Chondrocyte (in vitro differentiated cells): Measurements from ENCODE around the gene RAB28. TPM values are rescaled to one million over a fixed set of nuclear protein-coding genes. Genes with fewer than 3 reads are reported as not detected.

Source experiments
- DNase-seq: peaks from one replicate; pipeline ENCODE4 v3.0.0; 2021; ENCODE audit warnings: mixed read lengths, low spot score
- H3K27ac Mint-ChIP-seq: one replicate; pipeline ENCODE4 v1.8.0; 2021; ENCODE audit warnings: mild to moderate bottlenecking, moderate library complexity, mixed read lengths; ENCODE audit not compliant: unreplicated experiment
- H3K27me3 Mint-ChIP-seq: 2 replicates; pipeline ENCODE4 v1.8.0; 2021; ENCODE audit warnings: low read depth, mixed read lengths
- H3K36me3 Mint-ChIP-seq: 2 replicates; pipeline ENCODE4 v1.8.0; 2021; ENCODE audit warnings: low read depth, mixed read lengths
- H3K4me1 Mint-ChIP-seq: 2 replicates; pipeline ENCODE4 v1.8.0; 2021; ENCODE audit warnings: low read depth, mild to moderate bottlenecking, mixed read lengths
- H3K4me3 Mint-ChIP-seq: one replicate; pipeline ENCODE4 v1.8.0; 2021; ENCODE audit warnings: mild to moderate bottlenecking, moderate library complexity, mixed read lengths; ENCODE audit not compliant: unreplicated experiment
- H3K9me3 Mint-ChIP-seq: 2 replicates; pipeline ENCODE4 v1.8.0; 2021; ENCODE audit warnings: low read depth, mixed read lengths
- total RNA-seq: library from RNA; stranded (reverse); gene quantifications from 3 replicates; pipeline ENCODE4 v1.2.1, GENCODE V29; 2021
- TF ChIP-seq, protein P1 (sequence below): fragments of 200-600 bp; sonication (generic); IDR thresholded peaks from 2 replicates; pipeline ENCODE4 v1.5.0; 2021; ENCODE audit warnings: antibody characterized with exemption, mild to moderate bottlenecking, moderate library complexity

The RAB28 gene
- total RNA-seq, 1 donor from 2014 or later = 11.3 TPM

DNA sequence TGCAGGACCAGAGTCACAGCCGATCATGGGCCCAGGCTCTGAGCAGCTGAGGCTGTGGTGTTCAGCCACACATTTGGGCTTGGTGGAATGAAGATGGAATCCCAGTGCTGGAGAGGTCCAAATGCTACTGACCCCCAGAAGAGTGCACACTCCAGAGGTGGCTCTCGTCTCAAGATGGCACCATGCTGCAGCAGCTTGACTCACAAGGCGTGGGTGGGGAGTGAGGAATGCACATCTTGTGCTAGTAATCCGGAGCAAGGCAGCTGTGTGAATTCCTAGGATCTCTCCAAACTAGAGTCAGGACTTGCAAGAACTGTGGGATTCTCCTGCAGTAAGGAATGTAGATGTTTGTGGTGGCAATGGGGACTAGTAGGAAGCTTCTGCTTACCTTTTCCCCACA, 28.7 kb downstream of the RAB28 start:
- H3K27me3 Mint-ChIP-seq = no peaks in the 10 kb centered on the region
- TF ChIP-seq, protein P1, sequence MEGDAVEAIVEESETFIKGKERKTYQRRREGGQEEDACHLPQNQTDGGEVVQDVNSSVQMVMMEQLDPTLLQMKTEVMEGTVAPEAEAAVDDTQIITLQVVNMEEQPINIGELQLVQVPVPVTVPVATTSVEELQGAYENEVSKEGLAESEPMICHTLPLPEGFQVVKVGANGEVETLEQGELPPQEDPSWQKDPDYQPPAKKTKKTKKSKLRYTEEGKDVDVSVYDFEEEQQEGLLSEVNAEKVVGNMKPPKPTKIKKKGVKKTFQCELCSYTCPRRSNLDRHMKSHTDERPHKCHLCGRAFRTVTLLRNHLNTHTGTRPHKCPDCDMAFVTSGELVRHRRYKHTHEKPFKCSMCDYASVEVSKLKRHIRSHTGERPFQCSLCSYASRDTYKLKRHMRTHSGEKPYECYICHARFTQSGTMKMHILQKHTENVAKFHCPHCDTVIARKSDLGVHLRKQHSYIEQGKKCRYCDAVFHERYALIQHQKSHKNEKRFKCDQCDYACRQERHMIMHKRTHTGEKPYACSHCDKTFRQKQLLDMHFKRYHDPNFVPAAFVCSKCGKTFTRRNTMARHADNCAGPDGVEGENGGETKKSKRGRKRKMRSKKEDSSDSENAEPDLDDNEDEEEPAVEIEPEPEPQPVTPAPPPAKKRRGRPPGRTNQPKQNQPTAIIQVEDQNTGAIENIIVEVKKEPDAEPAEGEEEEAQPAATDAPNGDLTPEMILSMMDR = no peak
- H3K4me1 Mint-ChIP-seq = no peaks in the 10 kb centered on the region
- H3K27ac Mint-ChIP-seq = no peak overlapping the region
- peaks cover 18% of the 10 kb centered on the region for H3K36me3 Mint-ChIP-seq
- no peak for DNase-seq
- peaks cover 3% of the 10 kb centered on the region for H3K9me3 Mint-ChIP-seq
- no peak overlapping the region for H3K4me3 Mint-ChIP-seq

- Mint-ChIP-seq H3K4me3 (no peak overlapping the region), H3K27me3 (no peaks in the 10 kb centered on the region), H3K9me3 (peaks cover 3% of the 10 kb centered on the region), H3K27ac (no peak overlapping the region), H3K36me3 (peaks cover 18% of the 10 kb centered on the region), H3K4me1 (no peaks in the 10 kb centered on the region)
- TF ChIP-seq, protein P1 = no peak
- DNase-seq = no peak
Observed at GRCh38 chr4:13454786-13455185, 29.4 kb downstream of the RAB28 start.

DNA sequence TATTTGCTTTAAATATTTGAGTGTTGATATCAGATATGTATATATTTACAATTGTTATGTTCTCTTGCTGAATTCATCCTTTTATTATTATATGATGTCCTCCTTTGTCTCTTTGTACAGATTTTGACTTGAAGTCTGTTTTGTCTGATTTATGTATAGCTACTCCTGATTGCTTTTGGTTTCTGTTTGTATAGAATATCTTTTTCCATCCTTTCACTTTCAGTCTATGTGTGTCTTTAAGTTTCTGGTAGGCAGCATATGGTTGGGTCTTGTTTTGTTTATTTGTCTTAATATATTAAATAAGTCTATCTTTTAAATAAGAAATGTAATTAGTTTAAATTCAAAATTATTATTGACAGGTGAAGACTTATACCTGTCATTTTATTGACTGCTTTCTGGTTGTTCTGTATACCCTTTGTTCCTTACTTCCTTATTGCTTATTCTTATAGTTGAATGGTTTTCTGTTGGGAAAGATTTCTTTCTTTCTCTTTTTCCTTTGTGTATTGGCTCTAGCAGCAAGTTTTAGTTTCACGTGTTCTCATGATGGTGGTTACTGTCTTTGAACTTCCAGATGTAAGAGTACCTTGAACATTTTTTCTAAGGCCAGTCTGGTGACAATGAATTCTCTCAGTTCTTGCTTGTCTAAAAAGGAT, 31.1 kb downstream of the RAB28 start:
- no peaks in the 10 kb centered on the region for H3K4me1 Mint-ChIP-seq
- no peak for DNase-seq
- H3K36me3 Mint-ChIP-seq = peaks cover 15% of the 10 kb centered on the region
- no peak overlapping the region for H3K4me3 Mint-ChIP-seq
- H3K27ac Mint-ChIP-seq = no peak overlapping the region
- H3K27me3 Mint-ChIP-seq = no peaks in the 10 kb centered on the region
- peaks cover 3% of the 10 kb centered on the region for H3K9me3 Mint-ChIP-seq
- TF ChIP-seq, protein P1 = no peak

- H3K9me3 Mint-ChIP-seq = peaks cover 3% of the 10 kb centered on the region
- no peak overlapping the region for H3K27ac Mint-ChIP-seq
Observed at GRCh38 chr4:13449590-13449989, 34.5 kb downstream of the RAB28 start.

GRCh38 chr4:13445841-13446790, 38.0 kb downstream of the RAB28 start:
- H3K36me3 Mint-ChIP-seq = peaks cover 3% of the 10 kb centered on the region
- no peak overlapping the region for H3K27ac Mint-ChIP-seq
- H3K4me1 Mint-ChIP-seq = peaks cover 6% of the 10 kb centered on the region
- H3K9me3 Mint-ChIP-seq = no peaks in the 10 kb centered on the region
- no peak overlapping the region for H3K4me3 Mint-ChIP-seq
- DNase-seq = no peak
- TF ChIP-seq, protein P1 = no peak
- H3K27me3 Mint-ChIP-seq = no peaks in the 10 kb centered on the region

More at GRCh38 chr4:13449590-13449989, 34.5 kb downstream of the RAB28 start:
- H3K4me1 Mint-ChIP-seq = no peaks in the 10 kb centered on the region
- no peak for DNase-seq
- no peak overlapping the region for H3K4me3 Mint-ChIP-seq
- H3K36me3 Mint-ChIP-seq = peaks cover 11% of the 10 kb centered on the region
- H3K27me3 Mint-ChIP-seq = no peaks in the 10 kb centered on the region
- TF ChIP-seq, protein P1 = no peak
